ENCODE data around the gene DCUN1D3.
"Not testable (repeated sequence)": the region's sequence is repeated elsewhere in the genome, so short reads cannot be mapped to it uniquely, and the experiment has no call there.

Gene DCUN1D3, protein sequence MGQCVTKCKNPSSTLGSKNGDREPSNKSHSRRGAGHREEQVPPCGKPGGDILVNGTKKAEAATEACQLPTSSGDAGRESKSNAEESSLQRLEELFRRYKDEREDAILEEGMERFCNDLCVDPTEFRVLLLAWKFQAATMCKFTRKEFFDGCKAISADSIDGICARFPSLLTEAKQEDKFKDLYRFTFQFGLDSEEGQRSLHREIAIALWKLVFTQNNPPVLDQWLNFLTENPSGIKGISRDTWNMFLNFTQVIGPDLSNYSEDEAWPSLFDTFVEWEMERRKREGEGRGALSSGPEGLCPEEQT

GRCh38 chr16:20900299-20901067, at the start of gene DCUN1D3, which contains the start of gene LYRM1:
TSS of gene DCUN1D3 (minus strand) at chr16:20900358. CDS start at chr16:20862538, 37,820 bp downstream.
TSS of gene LYRM1 (plus strand) at chr16:20900771. CDS start at chr16:20915556, 14,785 bp downstream.
- peak within 1 kb of the TSS; percentile 53 for H3K9ac ChIP-seq (ENCODE audit: low read length)
- H3K36me3 ChIP-seq (ENCODE audit: control insufficient read depth, insufficient read depth, low read length) = no peaks in the 10 kb centered on the region
- H3K4me1 ChIP-seq (ENCODE audit: control insufficient read depth, insufficient read depth, low read length) = peaks cover 34% of the 10 kb centered on the region
- H3K27ac ChIP-seq (ENCODE audit: low read depth, low read length) = peak within 1 kb of the TSS; percentile 95
- peak within 1 kb of the TSS; percentile 97 for H3K4me3 ChIP-seq (ENCODE audit: low read length)
- H3K27me3 ChIP-seq (ENCODE audit: control insufficient read depth, insufficient read depth, low read length) = no peaks in the 10 kb centered on the region

DNA sequence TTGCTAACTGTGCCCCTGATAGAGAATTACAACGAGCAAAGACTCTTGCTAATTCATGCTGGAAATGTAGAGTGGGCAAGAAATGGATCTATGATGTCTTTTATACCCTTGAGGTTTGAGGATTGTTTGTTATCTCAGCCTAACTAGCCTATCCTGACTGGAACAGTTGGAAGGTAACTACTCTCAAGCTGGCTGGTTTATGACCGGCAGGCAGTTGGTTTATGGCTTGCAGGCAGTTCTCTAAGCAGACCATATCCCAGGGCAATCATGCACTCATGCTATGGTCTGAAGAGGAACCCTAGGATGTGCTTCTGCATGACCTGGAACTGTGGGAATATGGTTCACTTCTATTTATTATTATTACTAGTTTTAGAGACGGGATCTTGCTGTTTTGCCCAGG, 49.5 kb upstream of the DCUN1D3 start:
- Histone ChIP-seq H3K9ac (ENCODE audit: low read length) (no peak overlapping the region), H3K36me3 (ENCODE audit: control insufficient read depth, insufficient read depth, low read length) (no peaks in the 10 kb centered on the region), H3K4me1 (ENCODE audit: control insufficient read depth, insufficient read depth, low read length) (no peaks in the 10 kb centered on the region), H3K4me3 (ENCODE audit: low read length) (no peak overlapping the region), H3K27me3 (ENCODE audit: control insufficient read depth, insufficient read depth, low read length) (no peaks in the 10 kb centered on the region), H3K27ac (ENCODE audit: low read depth, low read length) (no peak overlapping the region)

GRCh38 chr16:20948444-20948843, 48.3 kb upstream of the DCUN1D3 start:
- Histone ChIP-seq H3K4me1 (ENCODE audit: control insufficient read depth, insufficient read depth, low read length) (no peaks in the 10 kb centered on the region), H3K36me3 (ENCODE audit: control insufficient read depth, insufficient read depth, low read length) (no peaks in the 10 kb centered on the region), H3K27ac (ENCODE audit: low read depth, low read length) (no peak overlapping the region), H3K4me3 (ENCODE audit: low read length) (no peak overlapping the region), H3K9ac (ENCODE audit: low read length) (no peak overlapping the region), H3K27me3 (ENCODE audit: control insufficient read depth, insufficient read depth, low read length) (no peaks in the 10 kb centered on the region)

DNA sequence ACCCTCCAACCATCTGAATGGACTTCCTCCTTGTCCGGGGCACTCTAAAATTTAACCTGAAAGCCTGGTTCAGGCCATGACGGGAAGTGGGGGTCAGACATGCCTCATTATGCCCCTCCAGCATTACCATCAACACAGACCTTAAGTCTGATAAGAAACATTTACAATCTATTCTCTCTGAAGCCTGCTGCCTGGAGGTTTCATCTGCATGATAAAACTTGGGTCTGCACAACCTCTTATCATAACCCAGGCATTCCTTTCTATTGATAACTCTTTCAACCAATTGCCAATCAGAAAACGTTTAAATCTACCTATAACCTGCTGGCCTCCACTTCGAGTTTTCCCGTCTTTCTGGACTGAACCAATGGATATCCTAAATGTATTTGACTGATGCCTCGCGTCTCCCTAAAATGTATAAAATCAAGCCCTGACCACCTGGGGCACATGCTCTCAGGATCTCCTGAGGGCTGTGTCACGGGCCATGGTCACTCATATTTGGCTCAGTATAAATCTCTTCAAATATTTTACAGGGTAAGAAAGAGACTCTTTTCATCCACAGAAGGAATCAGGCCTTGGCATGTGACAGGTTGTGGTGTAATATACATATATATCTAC, 46.0 kb upstream of the DCUN1D3 start:
- H3K27me3 ChIP-seq (ENCODE audit: control insufficient read depth, insufficient read depth, low read length) = no peaks in the 10 kb centered on the region
- no peaks in the 10 kb centered on the region for H3K36me3 ChIP-seq (ENCODE audit: control insufficient read depth, insufficient read depth, low read length)
- H3K27ac ChIP-seq (ENCODE audit: low read depth, low read length) = no peak overlapping the region
- H3K4me3 ChIP-seq (ENCODE audit: low read length) = no peak overlapping the region
- H3K4me1 ChIP-seq (ENCODE audit: control insufficient read depth, insufficient read depth, low read length) = no peaks in the 10 kb centered on the region
- H3K9ac ChIP-seq (ENCODE audit: low read length) = no peak overlapping the region

- not testable (repeated sequence) for H3K4me1 ChIP-seq (ENCODE audit: control insufficient read depth, insufficient read depth, low read length); H3K4me3 ChIP-seq (ENCODE audit: low read length)
Observed at GRCh38 chr16:20945575-20945875, 45.4 kb upstream of the DCUN1D3 start.

DNA sequence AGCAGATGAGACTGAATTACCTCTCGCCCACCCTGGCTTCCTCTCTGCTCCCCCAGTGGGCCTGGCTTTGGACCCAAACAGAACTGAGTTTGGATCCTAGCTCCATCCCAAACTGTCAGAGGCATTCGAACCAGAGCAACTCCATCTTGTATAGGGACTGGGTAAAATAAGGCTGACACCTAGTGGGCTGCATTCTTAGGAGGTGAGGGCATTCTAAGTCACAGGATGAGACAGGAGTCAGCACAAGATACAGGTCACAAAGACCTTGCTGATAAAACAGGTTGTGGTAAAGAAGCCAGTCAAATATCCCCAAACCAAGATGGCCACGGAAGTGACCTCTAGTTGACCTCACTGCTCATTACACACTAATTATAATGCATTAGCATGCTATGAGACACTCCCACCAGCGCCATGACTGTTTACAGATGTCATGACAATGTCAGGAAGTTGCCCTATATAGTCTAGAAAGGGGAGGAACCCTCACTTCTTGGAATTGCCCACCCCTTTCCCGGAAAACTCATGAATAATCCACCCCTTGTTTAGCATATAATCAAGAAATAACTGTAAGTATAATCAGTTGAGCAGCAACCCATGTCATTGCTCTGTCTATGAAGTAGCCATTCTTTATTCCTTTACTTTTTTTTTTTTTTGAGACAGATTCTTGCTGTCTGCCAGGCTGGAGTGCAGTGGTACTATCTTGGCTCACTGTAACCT, 44.9 kb upstream of the DCUN1D3 start:
- Histone ChIP-seq H3K27me3 (ENCODE audit: control insufficient read depth, insufficient read depth, low read length) (no peaks in the 10 kb centered on the region), H3K4me1 (ENCODE audit: control insufficient read depth, insufficient read depth, low read length) (no peaks in the 10 kb centered on the region), H3K27ac (ENCODE audit: low read depth, low read length) (no peak overlapping the region), H3K9ac (ENCODE audit: low read length) (no peak overlapping the region), H3K4me3 (ENCODE audit: low read length) (no peak overlapping the region), H3K36me3 (ENCODE audit: control insufficient read depth, insufficient read depth, low read length) (no peaks in the 10 kb centered on the region)

More at GRCh38 chr16:20945575-20945875, 45.4 kb upstream of the DCUN1D3 start:
- H3K27ac ChIP-seq (ENCODE audit: low read depth, low read length); H3K36me3 ChIP-seq (ENCODE audit: control insufficient read depth, insufficient read depth, low read length); H3K27me3 ChIP-seq (ENCODE audit: control insufficient read depth, insufficient read depth, low read length); H3K9ac ChIP-seq (ENCODE audit: low read length): not testable (repeated sequence)

DNA sequence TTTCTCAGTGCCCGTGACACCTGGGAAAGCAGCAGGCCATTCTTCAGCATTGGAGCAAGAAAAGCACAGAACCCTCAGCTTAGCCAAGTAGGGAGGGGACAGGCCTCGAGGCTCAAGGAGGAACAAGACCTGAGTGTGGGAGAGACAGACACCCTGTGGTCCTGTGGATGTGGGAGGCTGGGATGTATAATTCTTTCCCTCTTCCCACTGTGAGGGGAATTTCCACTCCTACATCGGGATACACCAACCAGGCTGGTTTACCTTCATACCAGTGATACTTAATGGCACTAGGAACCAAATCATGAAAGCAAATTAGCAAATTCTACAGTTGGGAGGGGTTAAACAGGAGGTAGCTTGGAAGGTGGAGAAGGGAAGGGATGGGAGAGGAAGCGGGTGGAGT, 42.1 kb upstream of the DCUN1D3 start:
- Histone ChIP-seq H3K4me3 (ENCODE audit: low read length) (no peak overlapping the region), H3K9ac (ENCODE audit: low read length) (no peak overlapping the region), H3K36me3 (ENCODE audit: control insufficient read depth, insufficient read depth, low read length) (no peaks in the 10 kb centered on the region), H3K27ac (ENCODE audit: low read depth, low read length) (no peak overlapping the region), H3K27me3 (ENCODE audit: control insufficient read depth, insufficient read depth, low read length) (no peaks in the 10 kb centered on the region), H3K4me1 (ENCODE audit: control insufficient read depth, insufficient read depth, low read length) (no peaks in the 10 kb centered on the region)

GRCh38 chr16:20941636-20941926, 41.4 kb upstream of the DCUN1D3 start:
- no peaks in the 10 kb centered on the region for H3K4me1 ChIP-seq (ENCODE audit: control insufficient read depth, insufficient read depth, low read length)
- H3K4me3 ChIP-seq (ENCODE audit: low read length) = no peak overlapping the region
- H3K27me3 ChIP-seq (ENCODE audit: control insufficient read depth, insufficient read depth, low read length) = no peaks in the 10 kb centered on the region
- H3K36me3 ChIP-seq (ENCODE audit: control insufficient read depth, insufficient read depth, low read length) = no peaks in the 10 kb centered on the region
- no peak overlapping the region for H3K27ac ChIP-seq (ENCODE audit: low read depth, low read length)
- H3K9ac ChIP-seq (ENCODE audit: low read length) = no peak overlapping the region

GRCh38 chr16:20940871-20941635, 40.9 kb upstream of the DCUN1D3 start:
- Histone ChIP-seq H3K27ac (ENCODE audit: low read depth, low read length) (no peak overlapping the region), H3K4me3 (ENCODE audit: low read length) (no peak overlapping the region), H3K9ac (ENCODE audit: low read length) (no peak overlapping the region), H3K4me1 (ENCODE audit: control insufficient read depth, insufficient read depth, low read length) (no peaks in the 10 kb centered on the region), H3K27me3 (ENCODE audit: control insufficient read depth, insufficient read depth, low read length) (no peaks in the 10 kb centered on the region), H3K36me3 (ENCODE audit: control insufficient read depth, insufficient read depth, low read length) (no peaks in the 10 kb centered on the region)

GRCh38 chr16:20939611-20940010, 39.5 kb upstream of the DCUN1D3 start:
- Histone ChIP-seq H3K27ac (ENCODE audit: low read depth, low read length) (no peak overlapping the region), H3K4me3 (ENCODE audit: low read length) (no peak overlapping the region), H3K27me3 (ENCODE audit: control insufficient read depth, insufficient read depth, low read length) (no peaks in the 10 kb centered on the region), H3K4me1 (ENCODE audit: control insufficient read depth, insufficient read depth, low read length) (no peaks in the 10 kb centered on the region), H3K9ac (ENCODE audit: low read length) (no peak overlapping the region), H3K36me3 (ENCODE audit: control insufficient read depth, insufficient read depth, low read length) (no peaks in the 10 kb centered on the region)

- Histone ChIP-seq H3K36me3 (ENCODE audit: control insufficient read depth, insufficient read depth, low read length) (no peaks in the 10 kb centered on the region), H3K4me1 (ENCODE audit: control insufficient read depth, insufficient read depth, low read length) (no peaks in the 10 kb centered on the region), H3K9ac (ENCODE audit: low read length) (no peak overlapping the region), H3K27me3 (ENCODE audit: control insufficient read depth, insufficient read depth, low read length) (no peaks in the 10 kb centered on the region), H3K27ac (ENCODE audit: low read depth, low read length) (no peak overlapping the region), H3K4me3 (ENCODE audit: low read length) (no peak overlapping the region)
Observed at GRCh38 chr16:20938426-20938825, 38.3 kb upstream of the DCUN1D3 start.

DNA sequence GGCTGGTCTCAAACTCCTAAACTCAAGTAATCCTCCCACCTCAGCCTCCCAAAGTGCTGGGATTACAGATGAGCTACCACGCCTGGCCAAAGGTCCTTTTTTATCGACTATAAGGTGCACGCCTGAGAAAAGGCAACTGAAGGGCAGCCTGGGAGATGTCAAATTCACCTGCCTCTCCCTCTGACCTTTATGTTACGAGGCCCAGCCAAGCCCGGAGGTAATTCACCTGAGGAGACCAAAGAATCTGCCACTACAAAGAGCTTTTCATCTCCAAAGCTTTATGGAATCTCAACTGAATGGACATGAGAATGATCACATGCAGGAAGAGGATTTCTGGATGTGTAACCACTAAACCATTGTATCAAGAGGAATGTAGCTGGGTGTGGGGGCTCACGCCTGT, 37.6 kb upstream of the DCUN1D3 start:
- Histone ChIP-seq H3K9ac (ENCODE audit: low read length) (no peak overlapping the region), H3K4me1 (ENCODE audit: control insufficient read depth, insufficient read depth, low read length) (no peaks in the 10 kb centered on the region), H3K36me3 (ENCODE audit: control insufficient read depth, insufficient read depth, low read length) (no peaks in the 10 kb centered on the region), H3K4me3 (ENCODE audit: low read length) (no peak overlapping the region), H3K27ac (ENCODE audit: low read depth, low read length) (no peak overlapping the region), H3K27me3 (ENCODE audit: control insufficient read depth, insufficient read depth, low read length) (no peaks in the 10 kb centered on the region)
